GM18861 (cell line): Measurements from ENCODE around the gene IGLON5.

Experiments used
- ATAC-seq: cut with Tn5 transposase; IDR thresholded peaks from one replicate; pipeline ENCODE4 v1.9.1; 2021; ENCODE audit not compliant: unreplicated experiment

Gene IGLON5

GRCh38 chr19:51361239-51361638 lies 49.8 kb downstream of the IGLON5 start:
- ATAC-seq, result no peak

GRCh38 chr19:51364200-51365106 lies 53.0 kb downstream of the IGLON5 start:
- no peak for ATAC-seq

GRCh38 chr19:51365211-51365964 lies 53.9 kb downstream of the IGLON5 start:
- ATAC-seq, result no peak

GRCh38 chr19:51365965-51366388 lies 54.5 kb downstream of the IGLON5 start, which contains the start of gene ETFB:
Gene ETFB, minus strand, starts transcription at chr19:51366388. Its CDS starts 62 bp downstream, at chr19:51366326.
- ATAC-seq, result no peak

- ATAC-seq, result peak; percentile 41
Measured at GRCh38 chr19:51366389-51367254, 55.2 kb downstream of the IGLON5 start.

- ATAC-seq, result no peak
Measured at GRCh38 chr19:51367255-51367564, 55.8 kb downstream of the IGLON5 start.

GRCh38 chr19:51367565-51368365 lies 56.3 kb downstream of the IGLON5 start:
- peak; percentile 51 for ATAC-seq

GRCh38 chr19:51368366-51369282 lies 57.2 kb downstream of the IGLON5 start, which contains the start of gene CLDND2:
Gene CLDND2, minus strand, starts transcription at chr19:51369003. Its CDS starts 426 bp downstream, at chr19:51368577.
- ATAC-seq, result no peak

- ATAC-seq, result no peak
Measured at GRCh38 chr19:51370230-51370629, 58.8 kb downstream of the IGLON5 start.

- ATAC-seq, result no peak
Measured at GRCh38 chr19:51371186-51371690, 59.8 kb downstream of the IGLON5 start.

- ATAC-seq, result no peak
Measured at GRCh38 chr19:51372021-51372648, 60.7 kb downstream of the IGLON5 start.

- ATAC-seq, result no peak
Measured at GRCh38 chr19:51372649-51373504, 61.4 kb downstream of the IGLON5 start, which contains the start of gene NKG7. Gene NKG7, minus strand, starts transcription at chr19:51372654. Its CDS starts 119 bp downstream, at chr19:51372535.

GRCh38 chr19:51375504-51376221 lies 64.2 kb downstream of the IGLON5 start:
- ATAC-seq, result no peak

- no peak for ATAC-seq
Measured at GRCh38 chr19:51377422-51377821, 66.0 kb downstream of the IGLON5 start.

GRCh38 chr19:51380379-51380778 lies 68.9 kb downstream of the IGLON5 start:
- ATAC-seq, result no peak
